ENCODE results near the gene SACM1L. TPM values are rescaled to one million over a fixed set of nuclear protein-coding genes. Genes with fewer than 3 reads are reported as not detected.

The SACM1L gene
- total RNA-seq, 1 donor from 2014 or later, result 34.5 TPM

DNA sequence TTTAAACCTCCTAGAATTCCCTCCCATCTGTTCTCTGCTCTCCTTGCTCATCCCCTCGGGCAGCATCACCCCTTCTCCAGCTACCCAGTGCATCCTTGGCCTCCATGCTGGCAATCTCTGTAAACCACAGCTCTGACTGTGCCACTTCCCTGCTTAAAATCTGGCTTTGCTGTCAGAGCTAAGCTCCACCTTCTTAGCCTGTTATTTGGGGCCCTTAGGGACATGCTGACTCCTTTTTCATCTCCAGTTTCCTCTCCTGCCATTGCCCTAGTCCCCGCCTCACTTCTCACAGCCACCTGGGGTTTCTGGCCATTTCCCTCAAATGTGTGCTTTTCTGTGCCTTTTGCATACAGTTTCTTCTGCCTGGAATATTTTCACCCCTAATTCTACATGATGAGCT lies 101.4 kb downstream of the SACM1L start:
- H3K36me3 Mint-ChIP-seq (ENCODE audit: low read depth), result peaks cover 5% of the 10 kb centered on the region
- peaks cover 61% of the 10 kb centered on the region for H3K27me3 Mint-ChIP-seq (ENCODE audit: low read depth)
- no peak for DNase-seq (ENCODE audit: low spot score)
- no peak overlapping the region for H3K4me3 Mint-ChIP-seq (ENCODE audit: unreplicated experiment)
- TF ChIP-seq, protein P1, sequence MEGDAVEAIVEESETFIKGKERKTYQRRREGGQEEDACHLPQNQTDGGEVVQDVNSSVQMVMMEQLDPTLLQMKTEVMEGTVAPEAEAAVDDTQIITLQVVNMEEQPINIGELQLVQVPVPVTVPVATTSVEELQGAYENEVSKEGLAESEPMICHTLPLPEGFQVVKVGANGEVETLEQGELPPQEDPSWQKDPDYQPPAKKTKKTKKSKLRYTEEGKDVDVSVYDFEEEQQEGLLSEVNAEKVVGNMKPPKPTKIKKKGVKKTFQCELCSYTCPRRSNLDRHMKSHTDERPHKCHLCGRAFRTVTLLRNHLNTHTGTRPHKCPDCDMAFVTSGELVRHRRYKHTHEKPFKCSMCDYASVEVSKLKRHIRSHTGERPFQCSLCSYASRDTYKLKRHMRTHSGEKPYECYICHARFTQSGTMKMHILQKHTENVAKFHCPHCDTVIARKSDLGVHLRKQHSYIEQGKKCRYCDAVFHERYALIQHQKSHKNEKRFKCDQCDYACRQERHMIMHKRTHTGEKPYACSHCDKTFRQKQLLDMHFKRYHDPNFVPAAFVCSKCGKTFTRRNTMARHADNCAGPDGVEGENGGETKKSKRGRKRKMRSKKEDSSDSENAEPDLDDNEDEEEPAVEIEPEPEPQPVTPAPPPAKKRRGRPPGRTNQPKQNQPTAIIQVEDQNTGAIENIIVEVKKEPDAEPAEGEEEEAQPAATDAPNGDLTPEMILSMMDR (IDR thresholded peaks at IDR 0.05), result no peak
- H3K9me3 Mint-ChIP-seq (ENCODE audit: low read depth), result peaks cover 11% of the 10 kb centered on the region
- no peak overlapping the region for H3K27ac Mint-ChIP-seq (ENCODE audit: unreplicated experiment)
- H3K4me1 Mint-ChIP-seq (ENCODE audit: low read depth), result peaks cover 3% of the 10 kb centered on the region

DNA sequence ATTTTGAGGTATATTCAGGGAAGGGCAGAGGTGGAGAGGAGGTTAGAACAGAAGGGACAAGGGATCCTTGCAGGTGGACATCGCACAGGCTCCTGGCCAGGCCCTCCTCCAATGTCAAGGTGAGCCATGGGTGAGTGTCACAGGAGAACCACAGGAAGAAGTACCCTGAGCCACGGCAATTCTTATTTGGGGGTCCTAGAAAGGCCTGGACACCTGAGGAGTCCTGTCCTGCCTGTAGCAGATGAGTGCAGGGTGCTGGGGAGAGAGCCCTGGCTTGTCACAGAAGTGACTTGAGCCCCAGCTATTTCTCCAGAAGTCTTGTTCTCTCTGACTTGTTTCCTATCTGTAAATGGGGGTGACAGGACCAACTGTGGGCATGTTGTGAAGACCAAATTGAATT lies 102.8 kb downstream of the SACM1L start:
- Mint-ChIP-seq H3K27me3 (ENCODE audit: low read depth) (peaks cover 57% of the 10 kb centered on the region), H3K4me3 (ENCODE audit: unreplicated experiment) (no peak overlapping the region), H3K9me3 (ENCODE audit: low read depth) (peaks cover 11% of the 10 kb centered on the region), H3K27ac (ENCODE audit: unreplicated experiment) (no peak overlapping the region), H3K4me1 (ENCODE audit: low read depth) (peaks cover 3% of the 10 kb centered on the region), H3K36me3 (ENCODE audit: low read depth) (peaks cover 5% of the 10 kb centered on the region)
- no peak for DNase-seq (ENCODE audit: low spot score)
- TF ChIP-seq, protein P1 (IDR thresholded peaks at IDR 0.05), result no peak

DNA sequence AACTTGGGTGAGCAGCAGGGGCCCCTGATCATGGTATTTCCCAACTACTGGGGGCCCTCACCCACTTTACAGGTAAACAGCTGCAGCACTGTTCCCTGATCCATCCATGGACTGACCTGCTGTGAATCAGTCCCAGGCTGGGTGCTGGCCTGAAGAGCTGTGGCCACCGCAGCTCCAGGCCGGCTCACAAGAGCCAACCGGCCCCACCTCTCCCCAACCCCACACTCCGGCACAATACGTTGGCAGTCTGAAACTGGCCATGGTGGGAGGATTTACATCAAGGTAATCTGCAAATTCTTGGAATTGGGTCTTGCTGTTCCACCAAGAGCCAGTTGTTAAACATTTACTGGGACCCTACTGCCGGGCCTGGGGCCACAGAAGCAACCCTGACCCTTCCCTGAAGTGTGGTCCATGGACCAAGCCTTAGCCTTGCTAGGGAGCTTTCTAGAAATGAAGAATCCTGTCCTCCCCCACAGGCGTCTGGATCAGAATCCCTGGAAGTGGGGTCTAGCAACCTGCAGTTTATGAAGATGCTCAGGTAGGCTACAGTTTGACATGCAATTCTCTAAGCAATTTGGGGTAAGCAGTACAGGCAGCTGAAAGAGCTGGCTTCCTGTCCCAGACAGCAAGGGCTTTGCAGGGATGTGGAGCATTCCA lies 103.4 kb downstream of the SACM1L start:
- H3K27ac Mint-ChIP-seq (ENCODE audit: unreplicated experiment), result no peak overlapping the region
- DNase-seq (ENCODE audit: low spot score), result no peak
- TF ChIP-seq, protein P1 (IDR thresholded peaks at IDR 0.05), result no peak
- H3K4me3 Mint-ChIP-seq (ENCODE audit: unreplicated experiment), result no peak overlapping the region
- peaks cover 5% of the 10 kb centered on the region for H3K36me3 Mint-ChIP-seq (ENCODE audit: low read depth)
- peaks cover 56% of the 10 kb centered on the region for H3K27me3 Mint-ChIP-seq (ENCODE audit: low read depth)
- H3K9me3 Mint-ChIP-seq (ENCODE audit: low read depth), result peaks cover 11% of the 10 kb centered on the region
- peaks cover 3% of the 10 kb centered on the region for H3K4me1 Mint-ChIP-seq (ENCODE audit: low read depth)

DNA sequence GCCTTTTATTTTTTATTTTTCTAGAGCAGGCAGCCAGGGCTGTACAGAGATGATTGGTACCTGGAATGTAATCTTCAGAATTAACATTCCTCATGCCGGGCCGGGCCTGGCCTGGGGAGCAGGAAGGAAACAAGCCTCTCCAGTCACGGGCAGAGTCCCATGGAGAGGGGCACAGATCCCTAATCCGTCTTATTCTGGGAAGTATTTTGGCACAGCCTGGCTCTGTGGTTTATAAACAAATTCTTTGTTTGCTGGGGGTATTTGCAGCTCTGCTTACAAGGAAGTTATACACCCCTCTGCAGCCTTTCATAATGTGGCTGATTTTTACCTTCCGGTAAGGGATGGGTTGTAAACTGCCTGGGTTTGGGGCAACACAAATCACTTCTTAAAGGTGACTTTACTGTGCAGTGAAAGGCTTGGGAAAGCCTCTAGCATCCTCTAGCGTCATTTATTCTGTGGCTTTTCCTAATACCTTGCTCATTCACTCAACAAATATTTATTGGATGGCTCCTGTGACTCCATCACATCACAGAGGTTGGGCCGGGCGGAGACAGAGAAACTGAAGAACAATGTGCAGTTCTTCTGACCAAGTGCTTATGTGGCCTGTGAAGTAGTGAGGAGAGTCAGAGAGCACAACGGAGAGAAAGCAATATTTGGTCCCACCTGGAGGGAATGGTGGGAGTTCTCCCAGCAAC lies 104.4 kb downstream of the SACM1L start:
- H3K4me3 Mint-ChIP-seq (ENCODE audit: unreplicated experiment), result no peak overlapping the region
- H3K27ac Mint-ChIP-seq (ENCODE audit: unreplicated experiment), result no peak overlapping the region
- TF ChIP-seq, protein P1 (IDR thresholded peaks at IDR 0.05), result no peak
- H3K27me3 Mint-ChIP-seq (ENCODE audit: low read depth), result peaks cover 58% of the 10 kb centered on the region
- peaks cover 5% of the 10 kb centered on the region for H3K36me3 Mint-ChIP-seq (ENCODE audit: low read depth)
- DNase-seq (ENCODE audit: low spot score), result no peak
- H3K4me1 Mint-ChIP-seq (ENCODE audit: low read depth), result peaks cover 3% of the 10 kb centered on the region
- peaks cover 11% of the 10 kb centered on the region for H3K9me3 Mint-ChIP-seq (ENCODE audit: low read depth)

DNA sequence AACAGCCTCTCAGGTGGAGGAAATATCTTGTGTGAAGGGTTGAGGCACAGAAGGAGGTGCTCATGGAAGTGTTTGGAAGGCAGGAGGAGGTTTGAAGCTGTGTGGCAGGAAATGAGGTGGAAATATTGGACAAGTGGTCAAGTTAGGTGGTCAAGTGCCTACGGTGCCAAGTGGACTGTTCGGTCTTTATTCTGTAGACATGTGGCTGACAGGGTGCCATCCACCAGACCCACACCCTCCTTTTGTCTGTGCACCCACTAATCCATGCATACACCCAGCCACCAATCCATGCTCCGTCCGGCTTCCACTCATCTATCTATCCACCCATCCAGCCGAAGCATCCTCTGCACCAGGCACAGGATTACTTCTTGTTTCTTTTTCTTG lies 105.0 kb downstream of the SACM1L start:
- Mint-ChIP-seq H3K4me1 (ENCODE audit: low read depth) (peaks cover 3% of the 10 kb centered on the region), H3K4me3 (ENCODE audit: unreplicated experiment) (no peak overlapping the region), H3K27ac (ENCODE audit: unreplicated experiment) (no peak overlapping the region), H3K27me3 (ENCODE audit: low read depth) (peaks cover 61% of the 10 kb centered on the region), H3K9me3 (ENCODE audit: low read depth) (peaks cover 6% of the 10 kb centered on the region), H3K36me3 (ENCODE audit: low read depth) (peaks cover 4% of the 10 kb centered on the region)
- no peak for DNase-seq (ENCODE audit: low spot score)
- TF ChIP-seq, protein P1 (IDR thresholded peaks at IDR 0.05), result no peak

Measured in chondrocyte (in vitro differentiated cells).